Hepatocyte (in vitro differentiated cells): ENCODE results near the gene CHKB.

Experiments
- CTCF ChIP-seq: fragments of 200-600 bp; sonication (generic); IDR thresholded peaks from 2 replicates; pipeline ENCODE4 v1.5.1; 2016; ENCODE audit warnings: antibody characterized with exemption, mild to moderate bottlenecking; ENCODE audit not compliant: poor library complexity
- EZH2 ChIP-seq: fragments of 200-600 bp; sonication (generic); IDR thresholded peaks from 2 replicates; pipeline ENCODE4 v1.6.1; 2016; ENCODE audit warnings: antibody characterized with exemption, mild to moderate bottlenecking, borderline replicate concordance

DNA sequence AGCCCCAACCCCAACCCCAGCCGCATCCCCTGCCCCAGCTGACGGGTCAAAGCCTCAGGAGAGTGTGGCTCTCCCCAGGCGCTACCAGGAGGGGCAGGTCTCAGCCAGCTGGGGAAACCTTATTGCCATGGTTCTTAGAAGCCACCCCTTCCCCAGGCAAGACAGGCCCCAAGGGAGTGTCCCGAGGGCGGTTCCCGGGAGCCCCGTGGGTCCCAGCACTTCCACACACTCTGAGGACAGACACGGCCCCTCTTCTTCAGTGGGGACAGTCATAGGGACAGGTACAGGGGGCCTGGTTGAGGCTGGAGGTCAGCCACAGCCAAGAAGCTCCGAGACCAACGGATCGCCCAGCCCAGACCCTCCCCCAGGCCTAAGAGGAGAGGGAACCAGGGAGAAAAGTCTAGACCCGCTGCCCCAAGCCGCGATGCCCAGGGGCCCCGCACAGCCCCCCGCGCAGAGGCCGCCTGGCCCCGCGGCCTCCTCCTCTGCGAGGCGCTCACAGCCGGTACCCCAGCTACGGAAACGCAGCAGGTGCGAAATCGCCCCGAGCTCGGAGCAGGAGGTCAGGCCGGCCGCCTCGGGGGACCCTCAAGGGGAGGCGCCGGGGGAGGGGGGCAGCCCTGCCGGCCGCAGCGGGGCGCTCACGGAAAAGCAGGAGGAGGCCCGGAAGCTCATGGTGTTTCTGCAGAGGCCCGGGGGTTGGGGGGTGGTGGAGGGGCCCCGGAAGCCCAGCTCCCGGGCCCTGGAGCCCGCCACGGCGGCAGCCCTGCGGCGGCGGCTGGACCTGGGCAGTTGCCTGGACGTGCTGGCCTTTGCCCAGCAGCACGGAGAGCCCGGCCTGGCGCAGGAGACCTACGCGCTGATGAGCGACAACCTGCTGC lies 34.4 kb downstream of the CHKB start:
- no peak for TF ChIP-seq CTCF
- TF ChIP-seq EZH2: no peak
